Measurements from ENCODE around the gene NT5C.
"Not testable (repeated sequence)": the region's sequence is repeated elsewhere in the genome, so short reads cannot be mapped to it uniquely, and the experiment has no call there.

DNA sequence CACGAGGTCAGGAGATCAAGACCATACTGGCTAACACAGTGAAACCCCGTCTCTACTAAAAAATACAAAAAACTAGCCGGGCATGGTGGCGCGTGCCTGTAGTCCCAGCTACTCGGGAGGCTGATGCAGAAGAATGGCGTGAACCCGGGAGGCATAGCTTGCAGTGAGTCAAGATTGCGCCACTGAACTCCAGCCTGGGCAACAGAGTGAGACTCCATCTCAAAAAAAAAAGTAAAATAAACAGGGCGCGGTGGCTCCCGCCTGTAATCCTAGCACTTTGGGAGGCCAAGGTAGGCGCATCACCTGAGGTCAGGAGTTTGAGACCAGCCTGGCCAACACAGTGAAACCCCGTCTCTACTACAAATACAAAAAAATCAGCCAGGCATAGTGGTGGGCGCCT is 33.1 kb upstream of the NT5C start:
- TF ChIP-seq, protein P1, sequence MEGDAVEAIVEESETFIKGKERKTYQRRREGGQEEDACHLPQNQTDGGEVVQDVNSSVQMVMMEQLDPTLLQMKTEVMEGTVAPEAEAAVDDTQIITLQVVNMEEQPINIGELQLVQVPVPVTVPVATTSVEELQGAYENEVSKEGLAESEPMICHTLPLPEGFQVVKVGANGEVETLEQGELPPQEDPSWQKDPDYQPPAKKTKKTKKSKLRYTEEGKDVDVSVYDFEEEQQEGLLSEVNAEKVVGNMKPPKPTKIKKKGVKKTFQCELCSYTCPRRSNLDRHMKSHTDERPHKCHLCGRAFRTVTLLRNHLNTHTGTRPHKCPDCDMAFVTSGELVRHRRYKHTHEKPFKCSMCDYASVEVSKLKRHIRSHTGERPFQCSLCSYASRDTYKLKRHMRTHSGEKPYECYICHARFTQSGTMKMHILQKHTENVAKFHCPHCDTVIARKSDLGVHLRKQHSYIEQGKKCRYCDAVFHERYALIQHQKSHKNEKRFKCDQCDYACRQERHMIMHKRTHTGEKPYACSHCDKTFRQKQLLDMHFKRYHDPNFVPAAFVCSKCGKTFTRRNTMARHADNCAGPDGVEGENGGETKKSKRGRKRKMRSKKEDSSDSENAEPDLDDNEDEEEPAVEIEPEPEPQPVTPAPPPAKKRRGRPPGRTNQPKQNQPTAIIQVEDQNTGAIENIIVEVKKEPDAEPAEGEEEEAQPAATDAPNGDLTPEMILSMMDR (tag by site-specific recombination; IDR thresholded peaks at IDR 0.05) = not testable (repeated sequence)
- not testable (repeated sequence) for TF ChIP-seq GLIS1 (tag by site-specific recombination; IDR thresholded peaks at IDR 0.05); ZNF350 (tag by site-specific recombination; IDR thresholded peaks at IDR 0.05); HOXA7 (CRISPR knock-in tag; IDR thresholded peaks at IDR 0.05; ENCODE audit: borderline replicate concordance); SETDB1 (IDR thresholded peaks at IDR 0.05; ENCODE audit: insufficient read length, low read length); OVOL3 (tag by site-specific recombination; IDR thresholded peaks at IDR 0.05); OSR2 (tag by site-specific recombination; IDR thresholded peaks at IDR 0.05); ZNF223 (tag by site-specific recombination; IDR thresholded peaks at IDR 0.05); ZNF560 (tag by site-specific recombination; IDR thresholded peaks at IDR 0.05; ENCODE audit: borderline replicate concordance)
- TF ChIP-seq, protein P2, sequence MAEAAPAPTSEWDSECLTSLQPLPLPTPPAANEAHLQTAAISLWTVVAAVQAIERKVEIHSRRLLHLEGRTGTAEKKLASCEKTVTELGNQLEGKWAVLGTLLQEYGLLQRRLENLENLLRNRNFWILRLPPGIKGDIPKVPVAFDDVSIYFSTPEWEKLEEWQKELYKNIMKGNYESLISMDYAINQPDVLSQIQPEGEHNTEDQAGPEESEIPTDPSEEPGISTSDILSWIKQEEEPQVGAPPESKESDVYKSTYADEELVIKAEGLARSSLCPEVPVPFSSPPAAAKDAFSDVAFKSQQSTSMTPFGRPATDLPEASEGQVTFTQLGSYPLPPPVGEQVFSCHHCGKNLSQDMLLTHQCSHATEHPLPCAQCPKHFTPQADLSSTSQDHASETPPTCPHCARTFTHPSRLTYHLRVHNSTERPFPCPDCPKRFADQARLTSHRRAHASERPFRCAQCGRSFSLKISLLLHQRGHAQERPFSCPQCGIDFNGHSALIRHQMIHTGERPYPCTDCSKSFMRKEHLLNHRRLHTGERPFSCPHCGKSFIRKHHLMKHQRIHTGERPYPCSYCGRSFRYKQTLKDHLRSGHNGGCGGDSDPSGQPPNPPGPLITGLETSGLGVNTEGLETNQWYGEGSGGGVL (tag by site-specific recombination; IDR thresholded peaks at IDR 0.05) = not testable (repeated sequence)
- TF ChIP-seq, protein P3, sequence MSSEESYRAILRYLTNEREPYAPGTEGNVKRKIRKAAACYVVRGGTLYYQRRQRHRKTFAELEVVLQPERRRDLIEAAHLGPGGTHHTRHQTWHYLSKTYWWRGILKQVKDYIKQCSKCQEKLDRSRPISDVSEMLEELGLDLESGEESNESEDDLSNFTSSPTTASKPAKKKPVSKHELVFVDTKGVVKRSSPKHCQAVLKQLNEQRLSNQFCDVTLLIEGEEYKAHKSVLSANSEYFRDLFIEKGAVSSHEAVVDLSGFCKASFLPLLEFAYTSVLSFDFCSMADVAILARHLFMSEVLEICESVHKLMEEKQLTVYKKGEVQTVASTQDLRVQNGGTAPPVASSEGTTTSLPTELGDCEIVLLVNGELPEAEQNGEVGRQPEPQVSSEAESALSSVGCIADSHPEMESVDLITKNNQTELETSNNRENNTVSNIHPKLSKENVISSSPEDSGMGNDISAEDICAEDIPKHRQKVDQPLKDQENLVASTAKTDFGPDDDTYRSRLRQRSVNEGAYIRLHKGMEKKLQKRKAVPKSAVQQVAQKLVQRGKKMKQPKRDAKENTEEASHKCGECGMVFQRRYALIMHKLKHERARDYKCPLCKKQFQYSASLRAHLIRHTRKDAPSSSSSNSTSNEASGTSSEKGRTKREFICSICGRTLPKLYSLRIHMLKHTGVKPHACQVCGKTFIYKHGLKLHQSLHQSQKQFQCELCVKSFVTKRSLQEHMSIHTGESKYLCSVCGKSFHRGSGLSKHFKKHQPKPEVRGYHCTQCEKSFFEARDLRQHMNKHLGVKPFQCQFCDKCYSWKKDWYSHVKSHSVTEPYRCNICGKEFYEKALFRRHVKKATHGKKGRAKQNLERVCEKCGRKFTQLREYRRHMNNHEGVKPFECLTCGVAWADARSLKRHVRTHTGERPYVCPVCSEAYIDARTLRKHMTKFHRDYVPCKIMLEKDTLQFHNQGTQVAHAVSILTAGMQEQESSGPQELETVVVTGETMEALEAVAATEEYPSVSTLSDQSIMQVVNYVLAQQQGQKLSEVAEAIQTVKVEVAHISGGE (tag by site-specific recombination; conservative IDR thresholded peaks at IDR 0.05; ENCODE audit: low read depth) = not testable (repeated sequence)
- TF ChIP-seq, protein P4, sequence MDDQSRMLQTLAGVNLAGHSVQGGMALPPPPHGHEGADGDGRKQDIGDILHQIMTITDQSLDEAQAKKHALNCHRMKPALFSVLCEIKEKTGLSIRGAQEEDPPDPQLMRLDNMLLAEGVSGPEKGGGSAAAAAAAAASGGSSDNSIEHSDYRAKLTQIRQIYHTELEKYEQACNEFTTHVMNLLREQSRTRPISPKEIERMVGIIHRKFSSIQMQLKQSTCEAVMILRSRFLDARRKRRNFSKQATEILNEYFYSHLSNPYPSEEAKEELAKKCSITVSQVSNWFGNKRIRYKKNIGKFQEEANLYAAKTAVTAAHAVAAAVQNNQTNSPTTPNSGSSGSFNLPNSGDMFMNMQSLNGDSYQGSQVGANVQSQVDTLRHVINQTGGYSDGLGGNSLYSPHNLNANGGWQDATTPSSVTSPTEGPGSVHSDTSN (CRISPR knock-in tag; IDR thresholded peaks at IDR 0.05) = not testable (repeated sequence)

Data from HEK293 (cell line).